ENCODE data around the gene MYO1B.
"Not testable (repeated sequence)": the region's sequence is repeated elsewhere in the genome, so short reads cannot be mapped to it uniquely, and the experiment has no call there.

- not testable (repeated sequence) for TF ChIP-seq JAZF1 (CRISPR knock-in tag; IDR thresholded peaks at IDR 0.05); CTCF (IDR thresholded peaks at IDR 0.05); CREB1 (CRISPR knock-in tag; IDR thresholded peaks at IDR 0.05); ZNF671 (CRISPR knock-in tag; IDR thresholded peaks at IDR 0.05); KAT7 (CRISPR knock-in tag; IDR thresholded peaks at IDR 0.05; ENCODE audit: borderline replicate concordance); NR2C2 (CRISPR knock-in tag; IDR thresholded peaks at IDR 0.05); MAX (CRISPR knock-in tag; IDR thresholded peaks at IDR 0.05); FOXJ3 (CRISPR knock-in tag; IDR thresholded peaks at IDR 0.05; ENCODE audit: borderline replicate concordance)
These were observed 211.3 kb downstream of the MYO1B start for GRCh38 chr2:191456506-191456905.
